Activated CD4-positive, alpha-beta memory T cell treated with anti-CD3 and anti-CD28 coated beads for 36 hours (primary cell): ENCODE measurements around the gene BIRC2. TPM values are rescaled to one million over a fixed set of nuclear protein-coding genes. Genes with fewer than 3 reads are reported as not detected.

ENCODE experiments used
- CTCF ChIA-PET: fragments of 350-600 bp; sonication (Branson Sonifier 250); formaldehyde crosslinking; loops from one replicate; lab custom pipeline; 2021; ENCODE audit warnings: antibody characterized with exemption, inconsistent platforms; lab: Charles Lee
- POLR2A ChIA-PET: fragments of 350-600 bp; sonication (Branson Sonifier 250); formaldehyde crosslinking; loops from one replicate; lab custom pipeline; 2021; ENCODE audit warnings: antibody characterized with exemption; lab: Charles Lee
- DNase-seq: peaks from one replicate; pipeline ENCODE4 v3.0.0-alpha.2; 2020
- H3K27ac Mint-ChIP-seq: one replicate; pipeline ENCODE4 v1.8.0; 2021; ENCODE audit warnings: mixed read lengths
- H3K27me3 Mint-ChIP-seq: one replicate; pipeline ENCODE4 v1.8.0; 2021; ENCODE audit warnings: mixed read lengths
- H3K36me3 Mint-ChIP-seq: one replicate; pipeline ENCODE4 v1.8.0; 2021; ENCODE audit warnings: mixed read lengths
- H3K4me1 Mint-ChIP-seq: one replicate; pipeline ENCODE4 v1.8.0; 2021; ENCODE audit warnings: low read depth, mixed read lengths
- H3K4me3 Mint-ChIP-seq: one replicate; pipeline ENCODE4 v1.8.0; 2021; ENCODE audit warnings: mild to moderate bottlenecking, mixed read lengths
- H3K9me3 Mint-ChIP-seq: one replicate; pipeline ENCODE4 v1.8.0; 2021; ENCODE audit warnings: mixed read lengths
- intact Hi-C: fragments of 100-400 bp; cut with micrococcal nuclease; formaldehyde crosslinking; loops from one replicate; pipeline ENCODE4 v1.15.1; 2023
- total RNA-seq, 2 experiments: library from RNA; stranded (reverse); gene quantifications; one replicate each; pipeline ENCODE4 v1.2.3, GENCODE V29; 2021

BIRC2 gene
- total RNA-seq, 2 experiments from 2014 or later: 33.7 to 34.3 TPM

DNA sequence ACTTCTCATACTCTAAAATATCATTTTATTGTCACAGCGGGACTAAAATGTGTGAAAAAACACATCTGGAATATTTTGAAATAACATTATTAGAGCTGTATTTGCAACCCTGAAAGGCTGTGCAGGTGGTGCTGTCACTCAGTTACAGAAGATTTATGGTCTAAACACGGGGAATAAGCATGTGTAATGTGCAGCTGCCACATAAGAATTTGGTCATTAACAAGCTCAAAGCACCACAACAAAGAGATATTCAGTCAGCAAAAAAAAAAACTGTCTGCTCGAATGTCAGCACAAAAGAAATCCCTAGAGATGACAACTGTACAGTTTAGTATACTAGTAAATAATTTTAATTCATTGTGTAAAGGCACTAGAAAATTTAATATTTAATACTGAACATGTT, 74.2 kb downstream of the BIRC2 start:
- H3K9me3 Mint-ChIP-seq: peaks cover 16% of the 10 kb centered on the region
- peaks cover 93% of the 10 kb centered on the region for H3K4me1 Mint-ChIP-seq
- DNase-seq: no peak
- no peak overlapping the region for H3K4me3 Mint-ChIP-seq
- H3K27me3 Mint-ChIP-seq: no peaks in the 10 kb centered on the region
- CTCF ChIA-PET: interaction anchor here (1.2 to 3.0 kb wide), 2 partner anchors 30 to 74 kb away, joined by 3 to 11 read pairs; no protein-coding TSS in a partner anchor
- POLR2A ChIA-PET: interaction anchor here (1.2 kb wide), 2 partner anchors 9 to 30 kb away, joined by 3 read pairs; no protein-coding TSS in a partner anchor
- intact Hi-C loops: no loop called here
- H3K27ac Mint-ChIP-seq: peak overlapping the region; percentile 52
- peaks cover 38% of the 10 kb centered on the region for H3K36me3 Mint-ChIP-seq

DNA sequence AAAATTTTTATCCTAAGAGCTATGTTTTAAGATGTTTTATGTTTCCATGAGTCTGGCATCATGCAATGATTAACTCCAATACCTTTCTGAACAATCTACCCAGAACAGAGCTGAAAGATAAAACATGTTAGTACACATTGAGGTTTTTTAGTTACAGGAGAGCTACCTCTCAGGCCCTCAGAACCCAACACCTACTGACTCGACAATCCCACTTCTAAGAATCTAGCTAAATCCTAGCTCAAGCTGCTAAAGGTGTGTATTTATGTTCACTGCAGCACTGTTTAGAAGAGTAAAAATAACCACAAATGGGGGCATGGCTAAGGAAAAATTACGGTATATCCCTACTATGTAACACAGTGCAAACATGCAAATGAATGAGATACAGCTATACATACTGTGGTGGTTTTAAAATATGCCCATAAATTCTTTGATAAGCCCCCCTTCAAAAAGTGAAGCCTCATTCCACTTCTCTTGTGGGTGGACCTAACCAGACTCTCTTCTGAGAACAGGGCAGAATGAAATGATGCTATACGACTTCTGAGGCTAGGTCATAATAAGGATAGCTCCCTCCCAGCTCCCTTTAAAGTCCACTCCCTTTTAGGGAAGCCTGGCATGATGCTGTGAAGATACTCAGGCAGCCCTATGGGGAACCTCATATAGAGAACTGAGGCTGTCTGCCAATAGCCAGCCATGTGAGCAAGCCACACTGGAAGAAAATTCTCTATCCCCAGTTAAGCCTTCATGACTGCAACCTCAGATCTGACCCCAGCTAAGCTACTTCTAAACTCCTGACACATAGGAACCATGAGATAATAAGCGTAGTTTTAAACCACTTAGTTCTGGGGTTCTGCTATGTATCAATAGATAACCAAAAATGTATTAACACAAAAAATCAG, 76.1 kb downstream of the BIRC2 start:
- peaks cover 7% of the 10 kb centered on the region for H3K9me3 Mint-ChIP-seq
- no peak for DNase-seq
- H3K4me3 Mint-ChIP-seq: no peak overlapping the region
- H3K36me3 Mint-ChIP-seq: peaks cover 30% of the 10 kb centered on the region
- intact Hi-C loops: no loop called here
- no peaks in the 10 kb centered on the region for H3K27me3 Mint-ChIP-seq
- peaks cover 84% of the 10 kb centered on the region for H3K4me1 Mint-ChIP-seq
- H3K27ac Mint-ChIP-seq: peak overlapping the region; percentile 60
- ChIA-PET CTCF (interaction anchor here (0.8 to 2.6 kb wide), 7 partner anchors 29 to 135 kb away, joined by 3 to 7 read pairs (median 3); no protein-coding TSS in a partner anchor), POLR2A (interaction anchor here (1.1 kb wide), 1 partner anchor 63 kb away, joined by 4 read pairs; no protein-coding TSS in a partner anchor)

DNA sequence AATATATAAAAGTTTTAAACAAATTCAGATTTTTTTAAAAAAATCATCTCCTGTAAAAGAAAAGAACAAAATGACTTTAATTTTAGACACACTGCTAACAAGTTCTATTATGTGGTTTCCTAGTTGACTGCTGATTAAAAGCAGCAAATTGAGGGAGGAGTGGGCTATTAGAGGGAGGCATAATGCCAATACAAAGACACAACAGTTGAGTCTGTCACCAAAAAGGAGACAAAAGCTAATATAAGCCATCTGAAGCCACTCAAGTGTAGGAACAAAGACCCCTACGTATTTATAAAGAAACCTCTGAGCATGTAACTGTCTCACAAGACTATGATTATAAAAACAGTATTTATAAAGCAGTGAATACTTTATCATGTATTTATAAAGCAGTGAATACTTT, 76.9 kb downstream of the BIRC2 start:
- H3K9me3 Mint-ChIP-seq: peaks cover 2% of the 10 kb centered on the region
- H3K27ac Mint-ChIP-seq: no peak overlapping the region
- no peak for DNase-seq
- H3K27me3 Mint-ChIP-seq: no peaks in the 10 kb centered on the region
- ChIA-PET POLR2A (no interaction called here), CTCF (interaction anchor here (1.1 to 2.6 kb wide), 4 partner anchors 28 to 136 kb away, joined by 3 to 7 read pairs (median 5); no protein-coding TSS in a partner anchor)
- no peak overlapping the region for H3K4me3 Mint-ChIP-seq
- H3K4me1 Mint-ChIP-seq: peaks cover 81% of the 10 kb centered on the region
- H3K36me3 Mint-ChIP-seq: peaks cover 23% of the 10 kb centered on the region
- intact Hi-C loops: no loop called here

DNA sequence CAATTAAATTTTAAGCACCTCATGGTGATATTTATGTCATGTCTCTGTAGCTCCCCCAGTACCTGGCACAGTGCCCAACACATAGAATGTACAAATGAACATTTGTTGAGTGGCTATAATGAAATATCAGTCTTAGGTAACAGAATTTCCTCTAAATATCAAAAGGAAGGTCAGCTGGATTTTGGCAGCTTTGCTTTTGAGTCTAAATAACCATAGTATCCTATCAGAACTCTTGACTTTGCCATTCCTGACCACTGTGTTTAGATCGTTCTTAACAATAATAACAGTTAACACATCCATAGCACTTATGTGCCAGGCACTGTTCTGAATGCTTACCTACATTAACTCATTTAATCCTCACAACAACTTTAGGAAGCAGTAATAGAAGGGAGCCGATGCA, 79.0 kb downstream of the BIRC2 start:
- ChIA-PET POLR2A (no interaction called here), CTCF (interaction anchor here (1.0 to 3.1 kb wide), 2 partner anchors 32 to 36 kb away, joined by 3 to 11 read pairs; no protein-coding TSS in a partner anchor)
- Mint-ChIP-seq H3K9me3 (no peaks in the 10 kb centered on the region), H3K36me3 (peaks cover 16% of the 10 kb centered on the region), H3K27ac (no peak overlapping the region), H3K4me3 (no peak overlapping the region), H3K27me3 (no peaks in the 10 kb centered on the region), H3K4me1 (peaks cover 83% of the 10 kb centered on the region)
- no peak for DNase-seq
- intact Hi-C loops: no loop called here

DNA sequence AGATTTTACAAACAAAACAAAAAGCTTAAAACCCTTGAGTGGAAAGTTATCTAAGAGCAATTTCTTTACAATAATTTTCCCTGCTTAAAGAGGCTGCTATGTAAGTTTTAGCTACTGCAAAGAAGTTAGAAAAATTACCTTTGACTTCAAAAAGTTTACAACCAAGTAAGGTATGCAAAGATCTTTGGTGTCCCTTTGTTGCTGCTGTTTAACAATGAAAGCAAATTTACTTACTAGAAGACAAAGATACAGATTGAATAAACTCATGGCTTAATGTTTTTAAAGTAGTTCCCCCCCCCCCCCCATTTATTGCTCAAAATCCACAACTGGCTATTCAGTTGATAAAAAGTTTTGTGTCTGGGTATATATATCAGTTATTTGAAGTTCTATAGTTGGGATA, 79.6 kb downstream of the BIRC2 start:
- Mint-ChIP-seq H3K9me3 (peaks cover 2% of the 10 kb centered on the region), H3K27me3 (no peaks in the 10 kb centered on the region), H3K27ac (no peak overlapping the region), H3K36me3 (peaks cover 16% of the 10 kb centered on the region), H3K4me1 (peaks cover 80% of the 10 kb centered on the region), H3K4me3 (no peak overlapping the region)
- ChIA-PET POLR2A (interaction anchor here (0.8 kb wide), 1 partner anchor 25 kb away, joined by 3 read pairs; no protein-coding TSS in a partner anchor), CTCF (interaction anchor here (1.0 to 3.1 kb wide), 2 partner anchors 32 to 36 kb away, joined by 3 to 11 read pairs; no protein-coding TSS in a partner anchor)
- no peak for DNase-seq
- intact Hi-C loops: no loop called here

DNA sequence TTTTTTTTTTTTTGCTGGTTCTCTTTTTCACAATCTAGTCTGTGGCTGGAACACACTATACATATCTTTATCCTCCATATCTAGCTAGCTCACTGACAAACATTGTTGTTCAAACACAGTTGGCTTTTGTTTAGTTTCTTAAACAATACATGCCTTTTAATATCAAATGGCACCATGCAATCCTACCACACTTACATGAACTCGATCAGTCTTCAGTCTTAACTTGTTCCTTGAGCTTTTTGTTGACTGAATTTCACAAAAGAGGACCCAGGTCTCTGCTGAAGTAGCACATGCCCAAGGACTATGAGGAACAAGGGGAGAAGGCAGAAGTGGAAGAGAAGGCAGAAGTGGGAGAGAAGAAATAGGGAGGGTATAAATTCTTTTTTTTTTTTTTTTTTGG, 80.1 kb downstream of the BIRC2 start:
- no peak for DNase-seq
- H3K27ac Mint-ChIP-seq: peak overlapping the region; percentile 59
- H3K9me3 Mint-ChIP-seq: peaks cover 7% of the 10 kb centered on the region
- CTCF ChIA-PET: interaction anchor here (0.8 to 3.1 kb wide), 3 partner anchors 33 to 85 kb away, joined by 3 to 11 read pairs (median 3); no protein-coding TSS in a partner anchor
- intact Hi-C loops: no loop called here
- H3K36me3 Mint-ChIP-seq: peaks cover 21% of the 10 kb centered on the region
- POLR2A ChIA-PET: interaction anchor here (0.8 kb wide), 1 partner anchor 25 kb away, joined by 3 read pairs; no protein-coding TSS in a partner anchor
- H3K4me3 Mint-ChIP-seq: no peak overlapping the region
- H3K27me3 Mint-ChIP-seq: no peaks in the 10 kb centered on the region
- H3K4me1 Mint-ChIP-seq: peaks cover 80% of the 10 kb centered on the region

Other genes starting within 250 kb of the BIRC2 start
- under 1 TPM; 0.24 to 0.71 TPM for gene YAP1, start 236.8 kb upstream of the BIRC2 start, total RNA-seq
- gene BIRC3, start 29.7 kb upstream of the BIRC2 start, total RNA-seq: 100 to 1,000 TPM; 135 to 139 TPM
- 100 to 1,000 TPM; 175 to 180 TPM for gene TMEM123, start 105.6 kb downstream of the BIRC2 start, total RNA-seq
- not detected for gene MMP7, start 183.5 kb downstream of the BIRC2 start, total RNA-seq